GM12864 (cell line): ENCODE results near the gene ABLIM2.

ENCODE experiments used
- DNase-seq: peaks from one replicate; pipeline ENCODE4 v3.0.0-alpha.2; 2011; ENCODE audit warnings: low read depth
- H3K4me3 ChIP-seq: 2 replicates; pipeline ENCODE4 v1.5.1; 2011; ENCODE audit warnings: mild to moderate bottlenecking, low read depth, low read length, control low read depth
- TF ChIP-seq, protein P1 (sequence below): IDR thresholded peaks from 2 replicates; pipeline ENCODE4 v1.5.1; 2011; ENCODE audit warnings: low read depth, mild to moderate bottlenecking, moderate library complexity, low read length, control low read depth, inconsistent platforms; ENCODE audit errors: missing control alignments

ABLIM2 gene

DNA sequence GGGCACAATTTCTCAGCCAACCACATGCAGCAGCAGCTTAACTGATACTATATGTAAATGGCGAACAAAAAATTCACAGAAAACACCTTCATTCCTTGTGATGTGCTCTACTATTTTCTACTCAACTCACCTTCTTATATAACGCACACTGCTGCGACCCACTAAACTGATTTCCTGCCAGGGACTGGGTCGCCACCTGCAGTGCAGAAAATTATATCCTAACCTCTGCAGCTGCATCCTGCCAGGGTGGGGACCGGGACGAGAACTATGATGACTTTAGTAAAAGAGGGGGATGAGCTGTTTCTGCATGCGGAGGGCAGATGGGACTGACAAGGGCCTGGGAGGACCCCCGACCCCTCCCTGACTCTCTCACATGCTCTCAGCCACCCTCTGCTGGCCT is 27.4 kb downstream of the ABLIM2 start:
- no peak for DNase-seq
- no peak overlapping the region for H3K4me3 ChIP-seq
- TF ChIP-seq, protein P1, sequence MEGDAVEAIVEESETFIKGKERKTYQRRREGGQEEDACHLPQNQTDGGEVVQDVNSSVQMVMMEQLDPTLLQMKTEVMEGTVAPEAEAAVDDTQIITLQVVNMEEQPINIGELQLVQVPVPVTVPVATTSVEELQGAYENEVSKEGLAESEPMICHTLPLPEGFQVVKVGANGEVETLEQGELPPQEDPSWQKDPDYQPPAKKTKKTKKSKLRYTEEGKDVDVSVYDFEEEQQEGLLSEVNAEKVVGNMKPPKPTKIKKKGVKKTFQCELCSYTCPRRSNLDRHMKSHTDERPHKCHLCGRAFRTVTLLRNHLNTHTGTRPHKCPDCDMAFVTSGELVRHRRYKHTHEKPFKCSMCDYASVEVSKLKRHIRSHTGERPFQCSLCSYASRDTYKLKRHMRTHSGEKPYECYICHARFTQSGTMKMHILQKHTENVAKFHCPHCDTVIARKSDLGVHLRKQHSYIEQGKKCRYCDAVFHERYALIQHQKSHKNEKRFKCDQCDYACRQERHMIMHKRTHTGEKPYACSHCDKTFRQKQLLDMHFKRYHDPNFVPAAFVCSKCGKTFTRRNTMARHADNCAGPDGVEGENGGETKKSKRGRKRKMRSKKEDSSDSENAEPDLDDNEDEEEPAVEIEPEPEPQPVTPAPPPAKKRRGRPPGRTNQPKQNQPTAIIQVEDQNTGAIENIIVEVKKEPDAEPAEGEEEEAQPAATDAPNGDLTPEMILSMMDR = no peak

- TF ChIP-seq, protein P1 = no peak
- no peak for DNase-seq
- H3K4me3 ChIP-seq = no peak overlapping the region
These were observed 28.1 kb downstream of the ABLIM2 start for GRCh38 chr4:8130346-8131066.

DNA sequence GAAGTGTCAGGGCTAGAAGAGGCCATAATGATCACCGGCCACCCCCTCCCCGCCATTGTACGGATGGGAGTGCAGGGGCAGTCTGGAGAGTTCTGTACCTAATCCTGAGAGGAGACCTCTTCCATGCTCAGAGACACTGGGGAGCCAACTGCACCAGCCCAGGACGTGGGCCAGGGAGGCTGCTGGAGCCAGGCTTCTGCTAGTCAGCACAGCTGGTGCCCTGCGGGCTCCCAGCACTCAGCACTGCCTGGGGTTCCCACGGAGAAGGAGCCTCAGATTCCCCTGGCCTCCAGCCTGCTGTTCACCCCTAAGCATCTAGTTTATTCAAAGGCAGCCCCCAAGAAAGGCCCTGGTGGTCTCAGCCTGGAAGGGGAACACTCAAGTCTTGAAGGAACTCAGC is 28.8 kb downstream of the ABLIM2 start:
- TF ChIP-seq, protein P1 = no peak
- no peak for DNase-seq
- H3K4me3 ChIP-seq = no peak overlapping the region

GRCh38 chr4:8129136-8129535 is 29.5 kb downstream of the ABLIM2 start:
- no peak for DNase-seq
- TF ChIP-seq, protein P1 = no peak
- no peak overlapping the region for H3K4me3 ChIP-seq

- H3K4me3 ChIP-seq = no peak overlapping the region
- TF ChIP-seq, protein P1 = no peak
- no peak for DNase-seq
These were observed 30.3 kb downstream of the ABLIM2 start for GRCh38 chr4:8128100-8128856.

DNA sequence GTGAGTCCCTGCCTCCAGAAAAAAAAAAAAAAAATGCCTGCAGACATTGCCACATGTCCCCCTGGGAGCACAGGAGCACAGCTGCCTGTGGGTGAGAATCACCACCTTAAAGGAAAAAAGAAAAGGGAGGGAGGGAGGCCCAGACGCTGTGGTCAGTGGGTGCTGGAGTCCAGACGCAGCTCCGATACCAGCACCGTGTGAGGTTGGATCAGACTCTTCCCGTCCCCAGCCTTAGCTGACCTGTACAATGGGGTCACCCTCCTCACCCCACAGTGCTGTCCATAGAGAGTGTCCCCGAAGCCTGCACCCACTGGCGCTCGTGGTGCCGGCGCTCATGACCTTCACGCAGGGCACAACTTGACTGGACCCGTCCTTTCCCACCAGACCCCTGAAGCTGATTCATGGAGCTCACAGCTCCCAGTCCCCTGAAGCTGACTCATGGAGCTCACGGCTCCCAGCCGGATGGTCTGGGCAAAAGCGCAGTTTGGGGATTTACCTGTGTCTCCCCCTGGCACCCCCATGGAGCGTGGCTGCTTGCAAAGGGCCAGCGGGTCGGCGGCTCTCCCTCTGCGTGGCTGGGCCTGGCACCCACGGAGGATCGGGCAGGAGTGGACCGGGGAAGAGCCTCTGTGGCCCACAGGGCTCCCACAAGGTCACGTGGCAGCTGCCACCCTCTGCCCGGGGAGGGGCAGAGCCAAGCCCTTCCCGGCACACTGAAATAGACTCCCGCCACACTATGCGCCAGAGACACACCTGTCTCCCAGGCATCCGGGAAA is 31.4 kb downstream of the ABLIM2 start:
- TF ChIP-seq, protein P1 = no peak
- DNase-seq = no peak

More for the DNA sequence above, 31.4 kb downstream of the ABLIM2 start:
- H3K4me3 ChIP-seq = no peak overlapping the region
